GM23248 (cell line): ENCODE data around the gene MED9. TPM values are rescaled to one million over a fixed set of nuclear protein-coding genes. Genes with fewer than 3 reads are reported as not detected.

Source experiments
- DNase-seq: peaks from one replicate; pipeline ENCODE4 v3.0.0-alpha.2; 2015
- H2AFZ ChIP-seq: fragments of 200-600 bp; sonication (generic); 2 replicates; pipeline ENCODE4 v1.6.1; 2016; ENCODE audit warnings: antibody characterized with exemption
- H3F3A ChIP-seq: fragments of 200-600 bp; sonication (generic); 2 replicates; pipeline ENCODE4 v1.6.1; 2016; ENCODE audit warnings: mild to moderate bottlenecking, antibody characterized with exemption, mixed run types; ENCODE audit not compliant: insufficient read depth
- H3K27ac ChIP-seq: fragments of 200-600 bp; sonication (generic); 2 replicates; pipeline ENCODE4 v1.5.1; 2016; ENCODE audit warnings: mild to moderate bottlenecking
- H3K27me3 ChIP-seq: fragments of 200-600 bp; sonication (generic); replicated peaks from 2 replicates; pipeline ENCODE4 v1.6.1; 2016; ENCODE audit warnings: mild to moderate bottlenecking; ENCODE audit not compliant: insufficient read depth
- H3K36me3 ChIP-seq: fragments of 200-600 bp; sonication (generic); 2 replicates; pipeline ENCODE4 v1.6.1; 2016; ENCODE audit warnings: low read depth, mild to moderate bottlenecking
- H3K4me1 ChIP-seq: fragments of 200-600 bp; sonication (generic); 2 replicates; pipeline ENCODE4 v1.6.1; 2016; ENCODE audit warnings: mild to moderate bottlenecking; ENCODE audit not compliant: insufficient read depth
- H3K4me2 ChIP-seq: fragments of 200-600 bp; sonication (generic); one replicate; pipeline ENCODE4 v1.6.1; 2016; ENCODE audit warnings: mild to moderate bottlenecking; ENCODE audit not compliant: unreplicated experiment
- H3K4me3 ChIP-seq: fragments of 200-600 bp; sonication (generic); 2 replicates; pipeline ENCODE4 v1.5.1; 2016; ENCODE audit warnings: mild to moderate bottlenecking
- H3K79me2 ChIP-seq: fragments of 200-600 bp; sonication (generic); 2 replicates; pipeline ENCODE4 v1.6.1; 2016; ENCODE audit warnings: mild to moderate bottlenecking; ENCODE audit not compliant: insufficient read depth
- H3K9ac ChIP-seq: fragments of 200-600 bp; sonication (generic); 2 replicates; pipeline ENCODE4 v1.6.1; 2016; ENCODE audit warnings: mild to moderate bottlenecking
- H3K9me2 ChIP-seq: fragments of 200-600 bp; sonication (generic); 2 replicates; pipeline ENCODE4 v1.6.1; 2016; ENCODE audit warnings: mixed run types, mild to moderate bottlenecking, moderate library complexity; ENCODE audit not compliant: insufficient read depth
- H3K9me3 ChIP-seq: fragments of 200-600 bp; sonication (generic); one replicate; pipeline ENCODE4 v1.6.1; 2017; ENCODE audit warnings: low read depth
- H4K20me1 ChIP-seq: fragments of 200-600 bp; sonication (generic); 2 replicates; pipeline ENCODE4 v1.6.0; 2016; ENCODE audit not compliant: insufficient read depth
- EZH2 ChIP-seq: fragments of 200-600 bp; sonication (generic); IDR thresholded peaks from 2 replicates; pipeline ENCODE4 v1.6.1; 2018; ENCODE audit warnings: antibody characterized with exemption, mild to moderate bottlenecking; ENCODE audit not compliant: insufficient read depth, poor library complexity, severe bottlenecking
- EZH2phosphoT487 ChIP-seq: fragments of 200-600 bp; sonication (generic); IDR thresholded peaks from 2 replicates; pipeline ENCODE4 v1.6.1; 2018; ENCODE audit warnings: antibody characterized with exemption, moderate library complexity, mild to moderate bottlenecking, low read depth; ENCODE audit not compliant: insufficient read depth
- WGBS, 2 experiments: methylation state at CpG; one replicate each; pipeline ENCODE4 v1.1.6; 2015 to 2017; ENCODE audit warnings: low lambda C conversion rate in 2 of 2, low coverage in 1 of 2; ENCODE audit errors: missing lambda C conversion rate in 2 of 2; 5-methylcytosine and 5-hydroxymethylcytosine counted together
- in situ Hi-C: fragments of 300-500 bp; cut with MboI; formaldehyde crosslinking; loops from 2 replicates; pipeline ENCODE4 v1.15.0; 2020
- polyA plus RNA-seq: library from polyadenylated mRNA; unstranded; fragments of >200 nt; fragmentation: Nextera tagmentation; extraction: Ambion mirVana; gene quantifications from 2 replicates; pipeline ENCODE4 v1.2.1, GENCODE V29; 2016
- total RNA-seq: library from RNA; depleted of rRNA; stranded (reverse); fragments of >200 nt; shearing (Covaris generic); gene quantifications from 2 replicates; pipeline ENCODE4 v1.2.3, GENCODE V29; 2014

The MED9 gene
- total and polyA plus RNA-seq, 2 experiments from 2014 or later = 10.0 to 10.3 TPM

- in situ Hi-C loops = no loop called here
- TF ChIP-seq EZH2phosphoT487 (no peak), EZH2 (no peak)
- H3F3A ChIP-seq = no peaks in the 10 kb centered on the region
- DNase-seq = no peak
- H3K9me3 ChIP-seq = no peaks in the 10 kb centered on the region
- H3K4me3 ChIP-seq = no peak overlapping the region
- H3K4me2 ChIP-seq = no peak overlapping the region
- 92 to 95% methylated on average over 19 to 21 of the region's 21 CpGs for WGBS, 2 experiments
- no peaks in the 10 kb centered on the region for H3K36me3 ChIP-seq
- H2AFZ ChIP-seq = no peak overlapping the region
- H4K20me1 ChIP-seq = no peaks in the 10 kb centered on the region
- H3K27me3 ChIP-seq = no peaks in the 10 kb centered on the region
- no peaks in the 10 kb centered on the region for H3K9me2 ChIP-seq
- H3K4me1 ChIP-seq = no peaks in the 10 kb centered on the region
- H3K27ac ChIP-seq = no peak overlapping the region
- H3K9ac ChIP-seq = no peak overlapping the region
- H3K79me2 ChIP-seq = no peaks in the 10 kb centered on the region
Measured at GRCh38 chr17:17514993-17515933, 38.5 kb downstream of the MED9 start.

- no peaks in the 10 kb centered on the region for H3K36me3 ChIP-seq
- H2AFZ ChIP-seq = no peak overlapping the region
- no peak overlapping the region for H3K4me2 ChIP-seq
- no peak for TF ChIP-seq EZH2phosphoT487
- TF ChIP-seq EZH2 = no peak
- H3K4me3 ChIP-seq = no peak overlapping the region
- H3K27me3 ChIP-seq = no peaks in the 10 kb centered on the region
- no peaks in the 10 kb centered on the region for H3K9me3 ChIP-seq
- H3K4me1 ChIP-seq = no peaks in the 10 kb centered on the region
- 77 to 81% methylated on average over 20 to 21 of the region's 21 CpGs for WGBS, 2 experiments
- in situ Hi-C loops = no loop called here
- peak; percentile 75 for DNase-seq
- H4K20me1 ChIP-seq = no peaks in the 10 kb centered on the region
- H3K9me2 ChIP-seq = no peaks in the 10 kb centered on the region
- H3F3A ChIP-seq = no peaks in the 10 kb centered on the region
- H3K27ac ChIP-seq = no peak overlapping the region
- H3K9ac ChIP-seq = no peak overlapping the region
- no peaks in the 10 kb centered on the region for H3K79me2 ChIP-seq
Measured at GRCh38 chr17:17515934-17516930, 39.4 kb downstream of the MED9 start.

- Histone ChIP-seq H3K27me3 (no peaks in the 10 kb centered on the region), H3K27ac (no peak overlapping the region), H2AFZ (no peak overlapping the region), H3F3A (no peaks in the 10 kb centered on the region), H3K36me3 (no peaks in the 10 kb centered on the region), H3K9ac (no peak overlapping the region), H3K4me1 (no peaks in the 10 kb centered on the region), H3K4me2 (no peak overlapping the region), H3K79me2 (no peaks in the 10 kb centered on the region), H3K9me2 (no peaks in the 10 kb centered on the region), H3K9me3 (no peaks in the 10 kb centered on the region), H4K20me1 (no peaks in the 10 kb centered on the region), H3K4me3 (no peak overlapping the region)
- 85 to 87% methylated on average over 14 of the region's 14 CpGs for WGBS, 2 experiments
- in situ Hi-C loops = no loop called here
- DNase-seq = no peak
- TF ChIP-seq EZH2 (no peak), EZH2phosphoT487 (no peak)
Measured at GRCh38 chr17:17516941-17517720, 40.3 kb downstream of the MED9 start.

GRCh38 chr17:17518014-17518413 lies 41.2 kb downstream of the MED9 start:
- no peaks in the 10 kb centered on the region for H3K9me3 ChIP-seq
- TF ChIP-seq EZH2 = no peak
- TF ChIP-seq EZH2phosphoT487 = no peak
- no peak overlapping the region for H2AFZ ChIP-seq
- DNase-seq = no peak
- H3K27me3 ChIP-seq = no peaks in the 10 kb centered on the region
- no peaks in the 10 kb centered on the region for H4K20me1 ChIP-seq
- no peaks in the 10 kb centered on the region for H3K9me2 ChIP-seq
- no peaks in the 10 kb centered on the region for H3K79me2 ChIP-seq
- 84 to 87% methylated on average over 15 of the region's 15 CpGs for WGBS, 2 experiments
- no peaks in the 10 kb centered on the region for H3K36me3 ChIP-seq
- no peaks in the 10 kb centered on the region for H3F3A ChIP-seq
- no peaks in the 10 kb centered on the region for H3K4me1 ChIP-seq
- no peak overlapping the region for H3K4me3 ChIP-seq
- H3K27ac ChIP-seq = no peak overlapping the region
- no peak overlapping the region for H3K4me2 ChIP-seq
- H3K9ac ChIP-seq = no peak overlapping the region
- in situ Hi-C loops = no loop called here
